Hepatocyte (in vitro differentiated cells): ENCODE data around the gene B4GALT5. TPM values are rescaled to one million over a fixed set of nuclear protein-coding genes. Genes with fewer than 3 reads are reported as not detected.
A peak's percentile ranks its signal among the peaks of the same experiment; 100 is the strongest.

ENCODE experiments used
- DNase-seq: peaks from one replicate; pipeline ENCODE4 v3.0.0-alpha.2; 2016; ENCODE audit warnings: low spot score
- H2AFZ ChIP-seq: fragments of 200-600 bp; sonication (generic); 2 replicates; pipeline ENCODE4 v1.6.0; 2016; ENCODE audit warnings: antibody characterized with exemption, mild to moderate bottlenecking
- H3K27ac ChIP-seq: fragments of 200-600 bp; sonication (generic); 2 replicates; pipeline ENCODE4 v1.5.1; 2016; ENCODE audit warnings: mild to moderate bottlenecking
- H3K27me3 ChIP-seq: fragments of 200-600 bp; sonication (generic); 2 replicates; pipeline ENCODE4 v1.6.1; 2016
- H3K36me3 ChIP-seq: fragments of 200-600 bp; sonication (generic); replicated peaks from 2 replicates; pipeline ENCODE4 v1.5.1; 2016; ENCODE audit warnings: low read depth; ENCODE audit not compliant: insufficient read depth
- H3K4me1 ChIP-seq: fragments of 200-600 bp; sonication (generic); 2 replicates; pipeline ENCODE4 v1.5.1; 2016; ENCODE audit warnings: mild to moderate bottlenecking, moderate library complexity; ENCODE audit not compliant: insufficient read depth
- H3K4me2 ChIP-seq: fragments of 200-600 bp; sonication (generic); 2 replicates; pipeline ENCODE4 v1.6.0; 2016
- H3K4me3 ChIP-seq: fragments of 200-600 bp; sonication (generic); 2 replicates; pipeline ENCODE4 v1.5.1; 2016; ENCODE audit warnings: mild to moderate bottlenecking
- H3K79me2 ChIP-seq: fragments of 200-600 bp; sonication (generic); 2 replicates; pipeline ENCODE4 v1.6.0; 2017; ENCODE audit warnings: mild to moderate bottlenecking
- H3K9me2 ChIP-seq: fragments of 200-600 bp; sonication (generic); replicated peaks from 2 replicates; pipeline ENCODE4 v1.6.0; 2017; ENCODE audit warnings: mild to moderate bottlenecking; ENCODE audit not compliant: insufficient read depth
- H3K9me3 ChIP-seq: fragments of 200-600 bp; sonication (generic); 2 replicates; pipeline ENCODE4 v1.5.1; 2016; ENCODE audit warnings: low read depth, mild to moderate bottlenecking
- H4K20me1 ChIP-seq: fragments of 200-600 bp; sonication (generic); 2 replicates; pipeline ENCODE4 v1.6.0; 2016; ENCODE audit warnings: mild to moderate bottlenecking; ENCODE audit not compliant: insufficient read depth, poor library complexity, severe bottlenecking
- CTCF ChIP-seq: fragments of 200-600 bp; sonication (generic); IDR thresholded peaks from 2 replicates; pipeline ENCODE4 v1.5.1; 2016; ENCODE audit warnings: antibody characterized with exemption, mild to moderate bottlenecking; ENCODE audit not compliant: poor library complexity
- EZH2 ChIP-seq: fragments of 200-600 bp; sonication (generic); IDR thresholded peaks from 2 replicates; pipeline ENCODE4 v1.6.1; 2016; ENCODE audit warnings: antibody characterized with exemption, mild to moderate bottlenecking, borderline replicate concordance
- EZH2phosphoT487 ChIP-seq: fragments of 200-600 bp; sonication (generic); IDR thresholded peaks from one replicate; pipeline ENCODE4 v1.6.1; 2018; ENCODE audit warnings: antibody characterized with exemption, mild to moderate bottlenecking, low read depth, moderate library complexity; ENCODE audit not compliant: unreplicated experiment, severe bottlenecking
- WGBS: methylation state at CpG from one replicate; pipeline ENCODE4 v1.1.6; 2016; ENCODE audit warnings: low lambda C conversion rate; ENCODE audit errors: missing lambda C conversion rate; 5-methylcytosine and 5-hydroxymethylcytosine counted together
- polyA plus RNA-seq: library from polyadenylated mRNA; unstranded; fragments of >200 nt; fragmentation: Nextera tagmentation; extraction: Ambion mirVana; gene quantifications from 2 replicates; pipeline ENCODE4 v1.2.1, GENCODE V29; 2016
- total RNA-seq: library from RNA; depleted of rRNA; stranded (reverse); fragments of >200 nt; gene quantifications from 2 replicates; pipeline ENCODE4 v1.2.3, GENCODE V29; 2014

Gene B4GALT5
- total and polyA plus RNA-seq, 2 experiments from 2014 or later = 12.9 to 41.8 TPM

- Histone ChIP-seq H4K20me1 (peaks cover 40% of the 10 kb centered on the region), H3K36me3 (no peaks in the 10 kb centered on the region), H3K4me1 (peaks cover 28% of the 10 kb centered on the region), H2AFZ (no peak overlapping the region), H3K27ac (peak overlapping the region; percentile 96), H3K9me3 (no peaks in the 10 kb centered on the region), H3K4me2 (peak overlapping the region; percentile 85), H3K9me2 (no peaks in the 10 kb centered on the region), H3K27me3 (no peaks in the 10 kb centered on the region), H3K4me3 (peak overlapping the region; percentile 92), H3K79me2 (peaks cover 70% of the 10 kb centered on the region)
- WGBS = 35% methylated on average over 4 of the region's 4 CpGs
- no peak for TF ChIP-seq EZH2phosphoT487
- TF ChIP-seq CTCF = no peak
- no peak for TF ChIP-seq EZH2
- DNase-seq = no peak
Observed at GRCh38 chr20:49712118-49712517, 1.6 kb downstream of the B4GALT5 start.

GRCh38 chr20:49711667-49711987 lies 2.1 kb downstream of the B4GALT5 start:
- Histone ChIP-seq H3K79me2 (peaks cover 75% of the 10 kb centered on the region), H3K4me1 (peaks cover 33% of the 10 kb centered on the region), H3K4me2 (peak overlapping the region; percentile 85), H2AFZ (no peak overlapping the region), H3K27me3 (no peaks in the 10 kb centered on the region), H3K9me2 (no peaks in the 10 kb centered on the region), H3K4me3 (peak overlapping the region; percentile 92), H3K27ac (peak overlapping the region; percentile 96), H4K20me1 (peaks cover 42% of the 10 kb centered on the region), H3K36me3 (no peaks in the 10 kb centered on the region), H3K9me3 (no peaks in the 10 kb centered on the region)
- DNase-seq = no peak
- 74% methylated on average over 3 of the region's 3 CpGs for WGBS
- TF ChIP-seq EZH2 (no peak), EZH2phosphoT487 (no peak)

- H3K4me2 ChIP-seq = peak overlapping the region; percentile 85
- peaks cover 80% of the 10 kb centered on the region for H3K79me2 ChIP-seq
- DNase-seq = no peak
- H4K20me1 ChIP-seq = peaks cover 47% of the 10 kb centered on the region
- H3K9me3 ChIP-seq = no peaks in the 10 kb centered on the region
- WGBS = 89% methylated on average over 3 of the region's 3 CpGs
- H3K27me3 ChIP-seq = no peaks in the 10 kb centered on the region
- no peaks in the 10 kb centered on the region for H3K36me3 ChIP-seq
- H3K4me3 ChIP-seq = no peak overlapping the region
- no peak overlapping the region for H3K27ac ChIP-seq
- no peak overlapping the region for H2AFZ ChIP-seq
- no peaks in the 10 kb centered on the region for H3K9me2 ChIP-seq
- peaks cover 38% of the 10 kb centered on the region for H3K4me1 ChIP-seq
- TF ChIP-seq EZH2 (no peak), EZH2phosphoT487 (no peak), CTCF (no peak)
Observed at GRCh38 chr20:49710971-49711666, 2.6 kb downstream of the B4GALT5 start.

- Histone ChIP-seq H3K4me3 (no peak overlapping the region), H3K79me2 (peaks cover 98% of the 10 kb centered on the region), H3K36me3 (no peaks in the 10 kb centered on the region), H3K4me2 (peak overlapping the region; percentile 47), H2AFZ (no peak overlapping the region), H3K9me2 (no peaks in the 10 kb centered on the region), H3K4me1 (peaks cover 39% of the 10 kb centered on the region), H4K20me1 (peaks cover 59% of the 10 kb centered on the region), H3K27ac (peak overlapping the region; percentile 85), H3K9me3 (no peaks in the 10 kb centered on the region), H3K27me3 (no peaks in the 10 kb centered on the region)
- no peak for DNase-seq
- TF ChIP-seq CTCF = no peak
- TF ChIP-seq EZH2phosphoT487 = no peak
- no peak for TF ChIP-seq EZH2
- 60% methylated on average over 3 of the region's 3 CpGs for WGBS
Observed at GRCh38 chr20:49707118-49707517, 6.6 kb downstream of the B4GALT5 start.
